ENCODE measurements around the gene TSHZ1. TPM values are rescaled to one million over a fixed set of nuclear protein-coding genes. Genes with fewer than 3 reads are reported as not detected.

Gene TSHZ1, protein sequence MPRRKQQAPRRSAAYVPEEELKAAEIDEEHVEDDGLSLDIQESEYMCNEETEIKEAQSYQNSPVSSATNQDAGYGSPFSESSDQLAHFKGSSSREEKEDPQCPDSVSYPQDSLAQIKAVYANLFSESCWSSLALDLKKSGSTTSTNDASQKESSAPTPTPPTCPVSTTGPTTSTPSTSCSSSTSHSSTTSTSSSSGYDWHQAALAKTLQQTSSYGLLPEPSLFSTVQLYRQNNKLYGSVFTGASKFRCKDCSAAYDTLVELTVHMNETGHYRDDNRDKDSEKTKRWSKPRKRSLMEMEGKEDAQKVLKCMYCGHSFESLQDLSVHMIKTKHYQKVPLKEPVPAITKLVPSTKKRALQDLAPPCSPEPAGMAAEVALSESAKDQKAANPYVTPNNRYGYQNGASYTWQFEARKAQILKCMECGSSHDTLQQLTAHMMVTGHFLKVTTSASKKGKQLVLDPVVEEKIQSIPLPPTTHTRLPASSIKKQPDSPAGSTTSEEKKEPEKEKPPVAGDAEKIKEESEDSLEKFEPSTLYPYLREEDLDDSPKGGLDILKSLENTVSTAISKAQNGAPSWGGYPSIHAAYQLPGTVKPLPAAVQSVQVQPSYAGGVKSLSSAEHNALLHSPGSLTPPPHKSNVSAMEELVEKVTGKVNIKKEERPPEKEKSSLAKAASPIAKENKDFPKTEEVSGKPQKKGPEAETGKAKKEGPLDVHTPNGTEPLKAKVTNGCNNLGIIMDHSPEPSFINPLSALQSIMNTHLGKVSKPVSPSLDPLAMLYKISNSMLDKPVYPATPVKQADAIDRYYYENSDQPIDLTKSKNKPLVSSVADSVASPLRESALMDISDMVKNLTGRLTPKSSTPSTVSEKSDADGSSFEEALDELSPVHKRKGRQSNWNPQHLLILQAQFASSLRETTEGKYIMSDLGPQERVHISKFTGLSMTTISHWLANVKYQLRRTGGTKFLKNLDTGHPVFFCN (N-terminal part only)
- total RNA-seq = 5.0 and 6.7 TPM in 2 replicates

GRCh38 chr18:75210274-75211001, at the start of gene TSHZ1:
TSHZ1 (plus strand) TSS chr18:75210797; CDS start chr18:75211877, 1,080 bp downstream.

GRCh38 chr18:75209129-75209950, 1.3 kb upstream of the TSHZ1 start, which contains the start of gene PTGR3:
PTGR3 (minus strand) TSS chr18:75209139; CDS start chr18:75209058, 81 bp downstream.

Other genes with a start within 250 kb of the TSHZ1 start
- gene PTGR3, start 1.7 kb upstream of the TSHZ1 start, total RNA-seq = 16.2 and 21.2 TPM in 2 replicates
- not detected in 2 replicates for gene SMIM21, start 216.9 kb downstream of the TSHZ1 start, total RNA-seq

Data from airway epithelial cell (primary cell).